Effector memory CD4-positive, alpha-beta T cell (primary cell): ENCODE measurements around the gene CTSE.

Experiments
- DNase-seq, 3 donors: peaks; one replicate each; pipeline ENCODE4 v3.0.0-alpha.2; 2020
- H3K27ac ChIP-seq: 2 replicates; pipeline ENCODE4 v1.7.0; 2013; ENCODE audit warnings: mild to moderate bottlenecking, low read length, moderate library complexity; ENCODE audit not compliant: insufficient read depth, poor library complexity, severe bottlenecking
- H3K27me3 ChIP-seq: replicated peaks from 2 replicates; pipeline ENCODE4 v1.7.0; 2013; ENCODE audit warnings: mild to moderate bottlenecking, low read length; ENCODE audit not compliant: insufficient read depth, control insufficient read depth, poor library complexity, severe bottlenecking
- H3K36me3 ChIP-seq: 2 replicates; pipeline ENCODE4 v1.7.0; 2013; ENCODE audit warnings: mild to moderate bottlenecking, low read length, moderate library complexity; ENCODE audit not compliant: control insufficient read depth, insufficient read depth
- H3K4me1 ChIP-seq: 2 replicates; pipeline ENCODE4 v1.7.0; 2013; ENCODE audit warnings: low read length, mild to moderate bottlenecking; ENCODE audit not compliant: control insufficient read depth, insufficient read depth, poor library complexity, severe bottlenecking
- H3K4me3 ChIP-seq: 2 replicates; pipeline ENCODE4 v1.7.0; 2013; ENCODE audit warnings: low read length, low read depth, mild to moderate bottlenecking; ENCODE audit not compliant: insufficient read depth, poor library complexity, severe bottlenecking
- H3K9me3 ChIP-seq: 2 replicates; pipeline ENCODE4 v1.7.0; 2013; ENCODE audit warnings: mild to moderate bottlenecking, low read length, moderate library complexity; ENCODE audit not compliant: control insufficient read depth

CTSE gene

GRCh38 chr1:206036663-206037455 lies 13.2 kb upstream of the CTSE start:
- no peaks in the 10 kb centered on the region for H3K36me3 ChIP-seq
- no peaks in the 10 kb centered on the region for H3K9me3 ChIP-seq
- DNase-seq = no peak
- no peak overlapping the region for H3K4me3 ChIP-seq
- no peaks in the 10 kb centered on the region for H3K4me1 ChIP-seq
- H3K27me3 ChIP-seq = no peaks in the 10 kb centered on the region
- no peak overlapping the region for H3K27ac ChIP-seq

GRCh38 chr1:206035027-206035426 lies 11.3 kb upstream of the CTSE start:
- H3K9me3 ChIP-seq = no peaks in the 10 kb centered on the region
- H3K4me3 ChIP-seq = no peak overlapping the region
- no peak for DNase-seq
- no peak overlapping the region for H3K27ac ChIP-seq
- no peaks in the 10 kb centered on the region for H3K27me3 ChIP-seq
- H3K4me1 ChIP-seq = peaks cover 3% of the 10 kb centered on the region
- H3K36me3 ChIP-seq = no peaks in the 10 kb centered on the region

- Histone ChIP-seq H3K4me3 (no peak overlapping the region), H3K27ac (no peak overlapping the region), H3K36me3 (no peaks in the 10 kb centered on the region), H3K9me3 (no peaks in the 10 kb centered on the region), H3K27me3 (no peaks in the 10 kb centered on the region), H3K4me1 (peaks cover 3% of the 10 kb centered on the region)
- DNase-seq = no peak
These were observed 8.9 kb upstream of the CTSE start for GRCh38 chr1:206032380-206033140.

- DNase-seq = peak; percentile 26 to 45 (median 27)
- Histone ChIP-seq H3K27me3 (no peaks in the 10 kb centered on the region), H3K9me3 (no peaks in the 10 kb centered on the region), H3K4me3 (no peak overlapping the region), H3K36me3 (no peaks in the 10 kb centered on the region), H3K4me1 (peaks cover 3% of the 10 kb centered on the region), H3K27ac (no peak overlapping the region)
These were observed 7.0 kb upstream of the CTSE start for GRCh38 chr1:206030714-206031113.

- Histone ChIP-seq H3K4me1 (peaks cover 3% of the 10 kb centered on the region), H3K27me3 (no peaks in the 10 kb centered on the region), H3K36me3 (no peaks in the 10 kb centered on the region), H3K27ac (no peak overlapping the region), H3K4me3 (no peak overlapping the region), H3K9me3 (no peaks in the 10 kb centered on the region)
- no peak for DNase-seq
These were observed 6.5 kb upstream of the CTSE start for GRCh38 chr1:206030191-206030590.

GRCh38 chr1:206029484-206029883 lies 5.8 kb upstream of the CTSE start:
- Histone ChIP-seq H3K27ac (no peak overlapping the region), H3K9me3 (no peaks in the 10 kb centered on the region), H3K4me1 (peaks cover 3% of the 10 kb centered on the region), H3K36me3 (no peaks in the 10 kb centered on the region), H3K4me3 (no peak overlapping the region), H3K27me3 (no peaks in the 10 kb centered on the region)
- DNase-seq = no peak

GRCh38 chr1:206025283-206025820 lies 1.7 kb upstream of the CTSE start:
- no peaks in the 10 kb centered on the region for H3K4me1 ChIP-seq
- no peaks in the 10 kb centered on the region for H3K27me3 ChIP-seq
- no peaks in the 10 kb centered on the region for H3K9me3 ChIP-seq
- no peaks in the 10 kb centered on the region for H3K36me3 ChIP-seq
- no peak for DNase-seq
- no peak overlapping the region for H3K27ac ChIP-seq
- H3K4me3 ChIP-seq = no peak overlapping the region

- H3K27ac ChIP-seq = no peak overlapping the region
- no peak for DNase-seq
- H3K9me3 ChIP-seq = no peaks in the 10 kb centered on the region
- no peak overlapping the region for H3K4me3 ChIP-seq
- H3K4me1 ChIP-seq = no peaks in the 10 kb centered on the region
- no peaks in the 10 kb centered on the region for H3K27me3 ChIP-seq
- H3K36me3 ChIP-seq = no peaks in the 10 kb centered on the region
These were observed 929 bp downstream of the CTSE start for GRCh38 chr1:206022766-206023165.

- Histone ChIP-seq H3K4me1 (no peaks in the 10 kb centered on the region), H3K36me3 (no peaks in the 10 kb centered on the region), H3K4me3 (no peak overlapping the region), H3K27ac (no peak overlapping the region), H3K9me3 (no peaks in the 10 kb centered on the region), H3K27me3 (no peaks in the 10 kb centered on the region)
- DNase-seq = no peak
These were observed 1.9 kb downstream of the CTSE start for GRCh38 chr1:206021626-206022365.
